Measurements from ENCODE around the gene WDR70. TPM values are rescaled to one million over a fixed set of nuclear protein-coding genes. Genes with fewer than 3 reads are reported as not detected.

WDR70 gene
- total and polyA plus RNA-seq, 4 experiments from 2014 or later = 23.5 to 43.2 (median 29.9) TPM

Other genes starting within 250 kb of the WDR70 start
- 1 to 10 TPM; 6.5 to 8.5 TPM for gene CPLANE1, start 129.9 kb upstream of the WDR70 start, total RNA-seq
- gene CPLANE1, start 129.9 kb upstream of the WDR70 start, polyA plus RNA-seq = 1 to 10 TPM in 1 of 2 donors, under 1 TPM in 1; 0.09 to 1.4 TPM
- 10 to 100 TPM; 30.0 to 30.8 TPM for gene NUP155, start 8.2 kb upstream of the WDR70 start, total RNA-seq
- 10 to 100 TPM; 10.7 to 27.3 TPM for gene NUP155, start 8.2 kb upstream of the WDR70 start, polyA plus RNA-seq